ENCODE results near the gene EIF4EBP2.
A peak's percentile ranks its signal among the peaks of the same experiment; 100 is the strongest.

The EIF4EBP2 gene

DNA sequence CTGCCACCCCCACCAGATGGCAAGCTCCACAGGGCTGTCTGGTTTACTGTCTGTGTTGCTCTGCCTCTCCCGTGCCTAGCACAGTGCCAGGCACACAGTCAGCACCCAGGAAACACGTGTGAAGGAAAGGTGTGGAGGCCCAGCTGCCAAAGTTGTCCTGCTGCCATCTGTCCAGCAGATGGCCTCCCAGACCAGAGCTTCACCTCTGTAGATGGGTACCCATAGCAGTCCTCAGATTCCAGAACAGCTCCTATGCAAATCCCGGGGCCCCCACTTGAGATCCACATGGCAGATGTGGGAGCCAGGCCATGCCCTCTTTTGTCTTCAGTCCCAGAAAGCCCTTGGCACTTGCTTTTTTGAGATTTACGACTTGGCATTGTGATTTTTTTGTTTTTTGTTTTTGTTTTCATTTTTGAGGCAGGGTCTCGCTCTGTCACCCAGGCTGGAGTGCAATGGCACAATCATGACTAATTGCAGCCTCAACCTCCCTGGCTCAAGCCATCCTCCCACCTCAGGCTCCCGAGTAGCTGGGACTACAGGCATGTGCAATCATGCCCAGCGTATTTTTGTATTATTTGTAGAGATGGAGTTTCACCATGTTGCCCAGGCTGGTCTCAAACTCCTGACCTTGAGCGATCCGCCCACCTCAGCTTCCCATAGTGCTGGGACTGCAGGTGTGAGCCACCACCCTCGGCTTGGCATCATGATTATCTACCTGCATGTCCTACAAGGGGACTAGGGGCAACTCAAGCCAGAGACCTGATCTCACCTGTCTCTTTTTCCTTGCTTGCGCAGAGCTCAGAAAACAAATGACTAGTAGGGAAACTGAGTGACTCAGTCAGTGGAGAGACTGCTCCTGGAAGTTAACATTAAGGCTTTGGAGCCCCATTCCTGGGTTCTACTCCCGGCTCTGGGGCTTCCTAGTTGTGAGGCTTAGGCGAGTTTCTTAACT lies 57.7 kb downstream of the EIF4EBP2 start:
- DNase-seq (ENCODE audit: low spot score), result peak; percentile 64

DNA sequence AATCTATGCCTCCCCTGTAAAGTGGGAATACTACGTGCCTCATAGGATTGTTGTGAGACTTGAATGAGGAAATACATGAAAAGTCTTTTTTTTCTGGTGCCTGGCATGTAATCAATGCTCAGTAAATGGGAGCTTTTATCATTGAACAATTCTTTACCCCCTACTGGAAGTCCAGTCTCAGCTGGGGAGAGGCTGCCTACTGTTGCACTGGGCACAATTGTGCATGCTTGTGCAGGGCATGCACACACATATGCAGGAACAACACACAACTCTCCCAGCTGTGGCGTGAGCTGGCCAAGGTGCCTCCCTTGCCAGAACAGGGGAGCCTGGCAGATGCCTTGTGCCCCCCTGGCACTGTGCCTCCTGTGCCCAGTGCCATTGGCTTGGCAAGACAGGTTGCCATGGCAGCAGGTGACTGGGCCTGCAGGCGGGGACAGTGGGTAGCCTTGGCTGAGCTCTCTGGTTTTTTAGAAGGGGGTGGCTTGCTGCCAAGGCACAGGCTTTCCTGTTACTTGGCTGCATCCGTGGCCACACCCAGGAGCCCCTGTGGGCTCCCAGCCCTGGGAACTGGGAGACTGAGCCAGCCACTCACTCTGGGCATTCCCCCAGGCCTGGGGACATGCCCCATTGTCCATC lies 58.5 kb downstream of the EIF4EBP2 start:
- no peak for DNase-seq (ENCODE audit: low spot score)

DNA sequence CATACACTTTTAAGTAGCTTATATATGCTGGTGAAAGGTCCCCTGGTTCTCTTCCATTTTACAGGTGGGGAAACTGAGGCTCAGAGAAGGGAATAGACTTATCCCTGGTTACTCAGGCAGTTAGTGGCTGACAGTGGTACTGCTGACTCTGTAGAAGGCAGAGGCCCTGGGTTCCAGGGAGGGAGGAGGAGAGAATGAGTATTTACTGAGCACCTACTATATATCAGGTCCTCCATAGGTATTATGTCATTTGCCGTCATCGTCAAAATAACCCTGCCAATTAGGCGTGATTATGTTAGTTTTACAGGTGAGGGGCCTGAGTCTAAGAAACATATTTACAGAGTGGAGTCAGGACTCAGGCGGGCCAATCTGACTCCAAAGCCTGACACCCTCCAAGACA lies 61.3 kb downstream of the EIF4EBP2 start:
- no peak for DNase-seq (ENCODE audit: low spot score)

DNA sequence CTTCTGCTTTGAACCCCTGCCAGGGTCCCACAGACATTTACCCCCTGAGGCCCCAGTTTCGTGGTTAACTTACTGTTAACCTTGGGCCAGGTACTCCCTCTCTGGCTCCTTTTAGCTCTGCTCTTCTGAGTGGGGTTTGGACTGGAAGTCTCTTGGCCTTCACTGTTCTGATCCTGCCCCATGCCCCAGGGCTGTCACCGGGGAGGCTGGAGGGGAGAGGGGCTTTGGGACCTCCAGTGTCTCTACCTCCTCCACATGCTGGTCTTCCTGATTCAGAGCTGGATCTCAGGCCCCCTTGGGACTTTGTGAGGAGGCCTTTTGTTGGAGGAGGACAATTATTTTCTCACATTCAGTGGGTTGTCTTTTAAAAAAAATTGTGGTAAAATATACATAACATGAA lies 61.9 kb downstream of the EIF4EBP2 start:
- DNase-seq (ENCODE audit: low spot score), result no peak

DNA sequence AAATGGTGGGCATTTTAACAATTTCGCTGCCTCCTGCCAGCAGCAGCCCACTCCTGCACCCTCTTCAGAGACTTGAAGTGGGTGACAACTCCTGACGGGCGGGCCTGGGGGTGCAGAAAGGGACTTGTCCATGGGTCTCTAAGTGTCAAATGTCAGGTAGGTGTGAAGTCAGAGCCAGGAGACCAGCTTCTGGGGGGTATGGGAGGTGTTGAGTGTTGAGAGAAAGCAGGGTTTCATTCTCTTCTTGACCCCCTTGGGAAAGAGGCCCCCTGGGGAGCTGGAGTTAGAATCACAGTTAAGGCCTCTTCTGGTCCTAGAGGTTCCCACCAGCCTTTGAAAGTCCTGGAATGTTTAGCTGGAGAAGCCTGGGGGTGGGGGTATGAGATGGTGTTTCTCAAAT lies 63.0 kb downstream of the EIF4EBP2 start:
- DNase-seq (ENCODE audit: low spot score), result no peak

DNA sequence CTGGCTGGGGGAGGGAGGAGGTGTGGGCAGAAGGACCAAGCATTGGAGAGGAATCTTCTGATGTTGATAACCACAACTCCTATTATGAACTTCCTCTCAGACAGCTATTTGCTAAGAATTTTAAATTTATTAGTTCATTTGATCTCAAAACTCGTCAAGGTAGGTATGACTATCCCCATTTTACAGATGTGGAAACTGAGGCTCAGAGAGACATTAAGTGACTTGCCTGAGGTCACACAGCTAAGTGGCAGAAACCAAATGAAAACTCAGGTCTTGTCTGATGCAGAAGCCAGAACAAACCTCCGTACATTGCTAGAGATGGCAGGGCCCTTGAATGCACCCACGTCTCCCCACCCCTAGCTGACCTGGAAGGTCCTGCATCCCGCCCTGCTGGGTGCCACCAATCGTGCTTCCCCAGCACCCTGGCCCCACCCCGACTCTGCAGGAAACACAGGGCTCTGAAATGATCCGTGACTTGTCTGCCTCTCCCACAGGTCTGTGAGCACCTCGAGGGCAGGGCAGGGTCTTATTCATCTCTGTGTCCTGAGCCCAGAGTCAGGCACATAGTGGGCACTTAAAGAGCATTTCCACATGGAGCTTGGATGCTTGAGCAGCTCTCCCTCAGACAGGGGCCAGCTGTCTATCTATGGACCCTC lies 69.0 kb downstream of the EIF4EBP2 start:
- no peak for DNase-seq (ENCODE audit: low spot score)

DNA sequence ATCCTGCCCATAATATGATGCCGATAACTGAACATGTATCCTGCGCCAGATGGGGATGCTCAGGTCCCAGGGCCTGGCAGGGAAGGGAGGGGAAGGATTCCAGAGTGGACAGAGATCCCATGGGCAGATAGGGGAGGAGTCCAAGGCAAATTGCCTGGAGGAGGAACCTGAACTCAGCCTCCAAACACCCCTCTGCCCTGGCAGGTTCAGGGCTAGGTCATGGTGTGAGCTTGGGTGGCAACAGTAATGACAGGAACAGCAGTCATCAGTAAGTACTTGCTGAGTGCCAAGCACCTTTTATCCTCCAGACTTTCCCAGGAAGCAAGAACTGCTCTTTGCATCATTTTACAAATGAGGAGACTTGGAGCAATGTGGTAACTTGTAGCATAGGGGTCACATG lies 70.8 kb downstream of the EIF4EBP2 start:
- no peak for DNase-seq (ENCODE audit: low spot score)

DNA sequence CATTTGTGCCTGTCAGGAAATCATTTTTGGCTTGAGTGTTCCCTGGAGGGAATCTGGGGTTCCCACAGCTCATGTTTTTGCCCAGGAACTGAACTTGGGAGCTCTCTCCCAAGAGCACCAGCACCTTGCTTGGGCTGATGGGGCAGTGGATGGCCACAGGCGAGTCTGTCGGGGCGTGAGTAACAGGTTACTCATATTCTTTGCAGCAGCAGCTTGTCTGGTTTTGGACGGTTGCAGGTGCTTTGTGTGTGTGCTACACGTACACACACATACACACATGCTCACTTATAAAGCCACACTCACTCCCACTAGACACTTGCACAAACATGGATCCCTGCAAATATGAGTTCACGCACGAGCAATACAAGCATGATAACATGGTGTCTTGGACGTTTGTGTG lies 71.7 kb downstream of the EIF4EBP2 start:
- DNase-seq (ENCODE audit: low spot score), result no peak

DNA sequence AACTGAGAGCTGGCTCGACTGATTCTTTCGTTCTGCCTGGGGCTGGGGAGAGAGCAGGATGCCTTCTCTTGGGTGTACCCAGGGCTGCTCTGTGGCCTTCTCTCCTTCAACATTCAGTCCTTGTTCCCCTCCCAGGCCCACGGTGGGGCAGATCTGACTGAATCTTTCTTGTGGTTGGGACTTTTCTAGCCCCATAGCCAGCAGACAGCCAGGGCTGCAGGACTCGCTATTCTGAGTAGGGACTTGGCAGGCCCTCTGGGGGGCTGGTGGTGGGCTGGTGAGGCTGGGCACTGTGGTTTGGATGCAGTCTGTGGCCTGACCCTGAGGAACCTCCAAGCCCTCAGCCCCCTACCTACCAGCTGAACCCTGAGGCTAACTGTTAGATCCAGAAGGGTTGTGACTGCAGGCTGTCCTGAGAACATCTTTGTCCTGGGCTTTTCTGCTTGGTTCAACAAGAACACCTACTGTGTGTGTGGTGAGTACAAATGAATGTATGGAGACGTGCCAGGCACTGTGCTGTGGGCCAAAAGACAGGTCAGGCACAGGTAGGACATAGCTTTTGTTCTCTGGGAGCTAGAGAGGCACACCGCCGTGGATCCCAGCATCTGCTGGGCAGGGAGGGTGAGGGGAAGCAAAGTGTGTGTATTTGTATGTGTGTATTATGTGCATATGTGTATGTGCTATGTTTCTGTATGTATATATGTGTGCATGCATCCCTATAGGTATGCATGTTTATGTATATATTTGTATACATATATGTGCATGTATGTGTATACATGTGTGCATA lies 72.5 kb downstream of the EIF4EBP2 start:
- no peak for DNase-seq (ENCODE audit: low spot score)

DNA sequence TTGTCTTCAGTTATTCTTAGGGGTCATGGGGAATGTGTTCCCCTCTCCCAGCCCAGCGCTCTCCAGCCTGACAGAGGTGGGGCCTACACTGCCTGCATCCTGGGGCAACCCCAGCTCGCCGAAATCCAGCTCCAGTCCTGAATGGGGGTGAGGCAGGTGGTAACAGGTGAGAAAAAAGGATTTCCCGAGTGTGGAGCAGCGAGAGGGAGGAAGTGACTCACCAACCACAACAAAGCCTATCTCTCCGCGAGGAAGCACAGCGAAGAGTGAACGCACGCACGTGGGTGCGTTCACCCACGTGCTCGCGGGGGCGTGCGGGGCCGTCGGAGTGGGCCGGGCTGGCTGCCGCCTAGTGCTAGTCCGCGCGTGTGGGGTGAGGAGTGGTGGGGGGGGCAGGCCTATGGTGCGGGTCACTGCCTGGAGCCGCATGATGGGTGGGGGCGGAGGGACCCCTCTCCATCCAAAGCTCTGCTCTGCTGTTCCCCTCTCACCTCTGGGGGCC lies 73.8 kb downstream of the EIF4EBP2 start:
- DNase-seq (ENCODE audit: low spot score), result peak; percentile 46
